ENCODE measurements around the gene PACRG.

GRCh38 chr6:163200289-163200688 is 472.5 kb downstream of the PACRG start:
- no peak for TF ChIP-seq CTCF (IDR thresholded peaks at IDR 0.05)
- peak in 1 of 2 donors; percentile 72 for TF ChIP-seq EP300 (IDR thresholded peaks at IDR 0.05)
- TF ChIP-seq POLR2A (IDR thresholded peaks at IDR 0.05), result no peak
